ENCODE results near the gene PRSS36.

DNA sequence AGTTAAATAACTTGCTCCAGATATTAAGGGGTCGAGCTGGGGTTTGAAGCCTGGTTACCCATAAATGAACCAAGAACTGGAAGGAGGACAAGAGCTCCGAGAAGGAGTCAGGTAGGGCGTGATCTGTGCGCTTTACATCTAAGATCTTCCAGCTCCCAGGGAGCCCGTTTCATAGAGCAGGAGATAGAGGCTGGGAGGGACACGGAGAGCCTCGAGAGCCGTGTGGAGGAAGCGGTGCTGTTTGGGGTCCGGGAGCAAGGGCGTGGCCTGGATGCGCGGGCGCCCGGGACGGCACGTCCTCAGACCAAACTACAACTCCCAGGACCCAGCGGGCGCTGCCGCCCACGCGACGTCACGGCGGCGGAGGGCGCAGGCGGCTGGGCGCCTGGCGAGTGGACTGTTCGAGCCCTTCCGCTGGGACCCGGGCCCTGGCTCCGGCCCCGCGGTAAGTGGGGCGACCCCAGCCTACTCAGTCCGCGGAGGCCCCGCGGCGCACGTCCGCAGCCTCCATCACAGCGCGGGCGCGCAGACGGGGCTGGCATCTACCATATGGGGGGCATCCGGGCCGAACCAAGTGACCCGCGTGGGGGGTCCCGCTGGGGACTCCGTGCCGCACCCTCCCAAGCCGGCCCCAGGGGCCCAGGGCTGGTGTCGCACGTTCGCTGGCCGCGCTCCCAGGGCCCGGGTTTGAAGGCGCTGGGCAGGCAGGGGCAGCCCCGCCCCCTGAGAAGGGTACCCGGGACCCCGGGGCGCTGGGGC, 41.7 kb downstream of the PRSS36 start, which contains the start of gene BCKDK:
- 0 out of 2 replicates have a peak, but pooled peaks have one; percentile 2 for TF ChIP-seq SIN3A (IDR thresholded peaks at IDR 0.05; ENCODE audit: borderline replicate concordance, insufficient read depth, low read length)
- TF ChIP-seq TAF1 (IDR thresholded peaks at IDR 0.05; ENCODE audit: borderline replicate concordance, insufficient read depth, low read length): no peak
- TF ChIP-seq POLR2AphosphoS5 (IDR thresholded peaks at IDR 0.05; ENCODE audit: low read depth, low read length): 0 out of 2 replicates have a peak, but pooled peaks have one; percentile 69
- TF ChIP-seq, protein P1, sequence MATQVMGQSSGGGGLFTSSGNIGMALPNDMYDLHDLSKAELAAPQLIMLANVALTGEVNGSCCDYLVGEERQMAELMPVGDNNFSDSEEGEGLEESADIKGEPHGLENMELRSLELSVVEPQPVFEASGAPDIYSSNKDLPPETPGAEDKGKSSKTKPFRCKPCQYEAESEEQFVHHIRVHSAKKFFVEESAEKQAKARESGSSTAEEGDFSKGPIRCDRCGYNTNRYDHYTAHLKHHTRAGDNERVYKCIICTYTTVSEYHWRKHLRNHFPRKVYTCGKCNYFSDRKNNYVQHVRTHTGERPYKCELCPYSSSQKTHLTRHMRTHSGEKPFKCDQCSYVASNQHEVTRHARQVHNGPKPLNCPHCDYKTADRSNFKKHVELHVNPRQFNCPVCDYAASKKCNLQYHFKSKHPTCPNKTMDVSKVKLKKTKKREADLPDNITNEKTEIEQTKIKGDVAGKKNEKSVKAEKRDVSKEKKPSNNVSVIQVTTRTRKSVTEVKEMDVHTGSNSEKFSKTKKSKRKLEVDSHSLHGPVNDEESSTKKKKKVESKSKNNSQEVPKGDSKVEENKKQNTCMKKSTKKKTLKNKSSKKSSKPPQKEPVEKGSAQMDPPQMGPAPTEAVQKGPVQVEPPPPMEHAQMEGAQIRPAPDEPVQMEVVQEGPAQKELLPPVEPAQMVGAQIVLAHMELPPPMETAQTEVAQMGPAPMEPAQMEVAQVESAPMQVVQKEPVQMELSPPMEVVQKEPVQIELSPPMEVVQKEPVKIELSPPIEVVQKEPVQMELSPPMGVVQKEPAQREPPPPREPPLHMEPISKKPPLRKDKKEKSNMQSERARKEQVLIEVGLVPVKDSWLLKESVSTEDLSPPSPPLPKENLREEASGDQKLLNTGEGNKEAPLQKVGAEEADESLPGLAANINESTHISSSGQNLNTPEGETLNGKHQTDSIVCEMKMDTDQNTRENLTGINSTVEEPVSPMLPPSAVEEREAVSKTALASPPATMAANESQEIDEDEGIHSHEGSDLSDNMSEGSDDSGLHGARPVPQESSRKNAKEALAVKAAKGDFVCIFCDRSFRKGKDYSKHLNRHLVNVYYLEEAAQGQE (IDR thresholded peaks at IDR 0.05; ENCODE audit: insufficient read depth in 1 of 2, low read depth in 2 of 2, low read length in 2 of 2): no peak

Measured in PFSK-1 (cell line).